ENCODE data around the gene PHETA1.

DNA sequence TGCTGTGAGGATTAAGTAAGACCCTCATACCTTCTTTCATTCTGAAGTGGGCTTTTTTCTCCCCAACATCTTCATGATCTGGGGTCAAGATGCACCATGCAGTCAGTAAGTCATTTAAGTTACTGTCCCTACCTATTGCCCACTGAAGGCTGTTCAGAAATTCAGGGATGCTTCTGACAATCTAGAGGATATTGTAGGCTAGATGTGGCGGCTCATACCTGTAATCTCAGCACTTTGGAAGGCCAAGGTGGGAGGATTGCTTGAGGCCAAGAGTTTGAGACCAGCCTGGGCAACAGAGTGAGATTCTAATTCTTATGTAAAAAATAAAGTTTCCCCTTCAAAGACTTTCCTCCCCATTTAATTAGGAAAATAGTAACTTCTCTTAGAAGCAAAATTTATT lies 28.7 kb downstream of the PHETA1 start:
- TF ChIP-seq POLR2A (IDR thresholded peaks at IDR 0.05; ENCODE audit: low read length), result no peak
- no peak for TF ChIP-seq GATA1 (IDR thresholded peaks at IDR 0.05; ENCODE audit: low read depth, low read length)
